Activated B cell treated with CpG ODN at 0.5 μM for 24 hours (primary cell): ENCODE measurements around the gene F2R. TPM values are rescaled to one million over a fixed set of nuclear protein-coding genes. Genes with fewer than 3 reads are reported as not detected.

Source experiments
- ATAC-seq: fragments of 200-7000 bp; cut with Tn5 transposase; one replicate; pipeline ENCODE4 v1.10.0; 2021; ENCODE audit warnings: low read depth, mild to moderate bottlenecking, moderate library complexity
- CTCF ChIA-PET: fragments of 350-600 bp; sonication (Branson Sonifier 250); formaldehyde crosslinking; loops from one replicate; lab custom pipeline; 2021; ENCODE audit warnings: antibody characterized with exemption; lab: Charles Lee
- POLR2A ChIA-PET: fragments of 350-600 bp; sonication (Branson Sonifier 250); formaldehyde crosslinking; loops from one replicate; lab custom pipeline; 2021; ENCODE audit warnings: antibody characterized with exemption; lab: Charles Lee
- DNase-seq: peaks from one replicate; pipeline ENCODE4 v3.0.0; 2022
- H3K27ac Mint-ChIP-seq: one replicate; pipeline ENCODE4 v1.8.0; 2020; ENCODE audit warnings: mixed read lengths
- H3K27me3 Mint-ChIP-seq: one replicate; pipeline ENCODE4 v1.8.0; 2021; ENCODE audit warnings: mixed read lengths
- H3K36me3 Mint-ChIP-seq: one replicate; pipeline ENCODE4 v1.8.0; 2021; ENCODE audit warnings: low read depth, mixed read lengths
- H3K4me1 Mint-ChIP-seq: one replicate; pipeline ENCODE4 v1.8.0; 2021; ENCODE audit warnings: mixed read lengths
- H3K4me3 Mint-ChIP-seq: one replicate; pipeline ENCODE4 v1.8.0; 2020; ENCODE audit warnings: mild to moderate bottlenecking, mixed read lengths
- H3K9me3 Mint-ChIP-seq: one replicate; pipeline ENCODE4 v1.8.0; 2020; ENCODE audit warnings: mixed read lengths
- intact Hi-C: fragments of 100-400 bp; cut with micrococcal nuclease; formaldehyde crosslinking; loops from one replicate; pipeline ENCODE4 v1.15.1; 2024
- total RNA-seq: library from RNA; stranded (reverse); gene quantifications from 2 replicates; pipeline ENCODE4 v1.2.3, GENCODE V29; 2022
- TF ChIP-seq, protein P1 (sequence below): fragments of 200-600 bp; IDR thresholded peaks from one replicate; pipeline ENCODE4 v1.8.0; 2022; ENCODE audit warnings: antibody characterized with exemption, mild to moderate bottlenecking

F2R gene
- total RNA-seq, 1 donor from 2014 or later: 0.18 TPM

DNA sequence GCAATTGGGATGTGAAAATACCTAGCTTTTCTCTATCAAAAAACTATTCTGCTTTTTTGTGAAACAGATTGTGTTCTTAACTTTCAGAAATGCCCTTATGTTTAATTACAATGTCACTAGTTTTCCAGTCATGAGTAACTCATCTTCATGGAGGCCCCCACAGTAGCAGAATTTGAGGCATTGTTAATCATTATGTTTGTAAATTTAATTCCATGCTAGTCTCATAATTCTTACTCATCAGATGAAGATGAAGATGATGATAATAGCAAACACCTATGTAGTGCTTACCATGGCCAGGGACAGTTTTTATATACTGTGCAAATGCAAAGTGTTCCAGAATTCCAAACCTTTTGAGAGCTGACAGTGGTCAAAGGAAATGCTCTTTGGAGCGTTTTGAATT is 27.7 kb upstream of the F2R start:
- ChIA-PET CTCF (no interaction called here), POLR2A (no interaction called here)
- ATAC-seq: no peak

DNA sequence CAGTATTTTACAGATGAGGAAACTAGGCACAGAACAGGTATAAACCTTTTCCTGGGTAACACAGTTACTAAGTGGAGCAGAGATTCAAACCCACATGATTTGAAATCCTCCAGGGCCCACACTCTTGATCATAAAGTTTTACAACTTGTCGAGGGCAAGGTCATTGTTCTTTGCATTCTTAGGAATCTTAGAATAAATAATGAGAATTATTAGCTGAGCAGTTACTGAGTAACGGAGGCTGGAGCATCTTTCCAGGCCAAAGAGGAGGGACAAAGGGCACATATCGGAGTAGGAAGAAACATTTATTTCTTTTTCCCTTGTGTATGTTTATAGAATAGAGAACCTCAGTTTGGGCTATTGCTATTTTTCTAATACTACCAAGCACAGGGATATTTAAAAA is 27.1 kb upstream of the F2R start:
- no peak for DNase-seq
- ChIA-PET CTCF (interaction anchor here (1.3 kb wide), 1 partner anchor 86 kb away, joined by 3 read pairs; no protein-coding TSS in a partner anchor), POLR2A (no interaction called here)
- H3K9me3 Mint-ChIP-seq: no peaks in the 10 kb centered on the region
- no peak for ATAC-seq
- peaks cover 5% of the 10 kb centered on the region for H3K36me3 Mint-ChIP-seq
- intact Hi-C loops: no loop called here
- no peaks in the 10 kb centered on the region for H3K27me3 Mint-ChIP-seq
- TF ChIP-seq, protein P1, sequence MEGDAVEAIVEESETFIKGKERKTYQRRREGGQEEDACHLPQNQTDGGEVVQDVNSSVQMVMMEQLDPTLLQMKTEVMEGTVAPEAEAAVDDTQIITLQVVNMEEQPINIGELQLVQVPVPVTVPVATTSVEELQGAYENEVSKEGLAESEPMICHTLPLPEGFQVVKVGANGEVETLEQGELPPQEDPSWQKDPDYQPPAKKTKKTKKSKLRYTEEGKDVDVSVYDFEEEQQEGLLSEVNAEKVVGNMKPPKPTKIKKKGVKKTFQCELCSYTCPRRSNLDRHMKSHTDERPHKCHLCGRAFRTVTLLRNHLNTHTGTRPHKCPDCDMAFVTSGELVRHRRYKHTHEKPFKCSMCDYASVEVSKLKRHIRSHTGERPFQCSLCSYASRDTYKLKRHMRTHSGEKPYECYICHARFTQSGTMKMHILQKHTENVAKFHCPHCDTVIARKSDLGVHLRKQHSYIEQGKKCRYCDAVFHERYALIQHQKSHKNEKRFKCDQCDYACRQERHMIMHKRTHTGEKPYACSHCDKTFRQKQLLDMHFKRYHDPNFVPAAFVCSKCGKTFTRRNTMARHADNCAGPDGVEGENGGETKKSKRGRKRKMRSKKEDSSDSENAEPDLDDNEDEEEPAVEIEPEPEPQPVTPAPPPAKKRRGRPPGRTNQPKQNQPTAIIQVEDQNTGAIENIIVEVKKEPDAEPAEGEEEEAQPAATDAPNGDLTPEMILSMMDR: no peak
- H3K4me3 Mint-ChIP-seq: no peak overlapping the region
- H3K4me1 Mint-ChIP-seq: peaks cover 10% of the 10 kb centered on the region
- H3K27ac Mint-ChIP-seq: no peak overlapping the region

More for the DNA sequence above, 27.7 kb upstream of the F2R start:
- no peaks in the 10 kb centered on the region for H3K27me3 Mint-ChIP-seq
- H3K36me3 Mint-ChIP-seq: peaks cover 5% of the 10 kb centered on the region
- DNase-seq: no peak
- H3K4me3 Mint-ChIP-seq: no peak overlapping the region
- intact Hi-C loops: no loop called here
- no peak overlapping the region for H3K27ac Mint-ChIP-seq
- no peaks in the 10 kb centered on the region for H3K9me3 Mint-ChIP-seq
- TF ChIP-seq, protein P1: no peak
- peaks cover 10% of the 10 kb centered on the region for H3K4me1 Mint-ChIP-seq

DNA sequence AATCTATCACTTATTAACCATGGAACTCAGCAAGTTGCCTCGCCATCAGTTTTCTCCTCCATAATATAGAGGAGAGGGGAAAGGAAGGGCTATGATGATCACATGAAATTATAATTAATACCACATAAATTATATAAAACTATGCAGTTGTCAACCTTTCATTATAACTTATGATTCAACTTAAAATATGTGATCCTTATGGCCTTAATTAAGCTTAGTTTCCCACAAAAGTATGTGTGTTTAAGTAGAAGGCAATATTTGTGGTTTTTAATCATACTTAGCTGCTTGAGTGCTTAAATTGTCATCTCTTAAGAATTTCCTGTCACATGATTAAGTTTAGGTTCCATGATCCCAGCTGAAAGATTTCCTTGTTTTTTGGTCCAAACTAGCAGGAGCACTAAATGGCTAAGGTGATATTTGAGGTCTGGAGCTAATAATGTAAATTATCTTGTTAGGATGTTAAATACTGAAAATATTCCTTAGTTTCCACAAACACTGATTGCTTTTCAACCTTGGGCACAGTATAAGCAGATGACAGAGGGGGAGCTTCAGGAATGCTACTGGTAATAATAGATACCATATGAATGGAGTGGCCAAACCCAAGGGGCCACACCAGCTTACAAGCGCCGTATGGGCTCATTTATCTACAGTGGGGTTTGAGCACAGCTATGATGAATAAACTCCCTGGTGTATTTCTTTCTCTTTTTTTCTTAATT is 26.4 kb upstream of the F2R start:
- no peak overlapping the region for H3K27ac Mint-ChIP-seq
- peaks cover 7% of the 10 kb centered on the region for H3K4me1 Mint-ChIP-seq
- no peak overlapping the region for H3K4me3 Mint-ChIP-seq
- peaks cover 6% of the 10 kb centered on the region for H3K36me3 Mint-ChIP-seq
- intact Hi-C loops: no loop called here
- ATAC-seq (no peak), DNase-seq (no peak)
- CTCF ChIA-PET: interaction anchor here (1.3 kb wide), 1 partner anchor 85 kb away, joined by 3 read pairs; no protein-coding TSS in a partner anchor
- TF ChIP-seq, protein P1: no peak
- H3K27me3 Mint-ChIP-seq: no peaks in the 10 kb centered on the region
- POLR2A ChIA-PET: no interaction called here
- H3K9me3 Mint-ChIP-seq: no peaks in the 10 kb centered on the region

DNA sequence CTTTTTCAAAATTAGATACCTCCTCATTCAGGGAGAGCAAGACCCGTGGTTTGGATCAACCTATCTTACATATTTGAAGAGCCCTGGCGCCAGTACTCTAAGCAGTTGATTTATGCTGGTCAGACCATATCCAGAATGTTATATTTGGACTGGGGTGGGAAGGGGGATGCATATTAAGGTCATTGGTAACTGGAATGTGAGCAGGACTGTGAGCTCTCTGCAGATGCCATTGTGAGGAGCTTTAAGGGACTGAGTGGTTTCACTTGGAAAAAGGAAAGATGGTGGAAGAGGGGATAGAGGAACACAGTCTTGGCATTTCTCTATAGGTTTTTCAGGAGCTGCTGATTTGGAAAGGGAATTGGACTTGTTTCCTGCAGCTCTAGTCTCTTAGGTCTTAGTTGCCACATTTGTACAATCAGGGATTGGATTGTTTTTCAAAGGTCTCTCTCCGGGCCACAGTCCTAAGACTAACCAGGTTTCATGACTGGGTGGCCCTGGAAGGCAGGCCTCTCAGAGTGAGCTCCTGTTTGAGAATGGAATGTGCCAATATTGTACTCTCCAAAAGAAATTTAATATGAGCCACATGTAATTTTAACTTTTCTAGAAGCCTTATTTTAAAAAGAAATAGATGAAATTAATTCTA is 25.8 kb upstream of the F2R start:
- H3K36me3 Mint-ChIP-seq: peaks cover 8% of the 10 kb centered on the region
- DNase-seq (no peak), ATAC-seq (no peak)
- ChIA-PET CTCF (interaction anchor here (1.3 kb wide), 1 partner anchor 84 kb away, joined by 3 read pairs; no protein-coding TSS in a partner anchor), POLR2A (no interaction called here)
- H3K9me3 Mint-ChIP-seq: no peaks in the 10 kb centered on the region
- H3K27me3 Mint-ChIP-seq: no peaks in the 10 kb centered on the region
- TF ChIP-seq, protein P1: no peak
- no peak overlapping the region for H3K27ac Mint-ChIP-seq
- H3K4me1 Mint-ChIP-seq: no peaks in the 10 kb centered on the region
- H3K4me3 Mint-ChIP-seq: no peak overlapping the region
- intact Hi-C loops: no loop called here

DNA sequence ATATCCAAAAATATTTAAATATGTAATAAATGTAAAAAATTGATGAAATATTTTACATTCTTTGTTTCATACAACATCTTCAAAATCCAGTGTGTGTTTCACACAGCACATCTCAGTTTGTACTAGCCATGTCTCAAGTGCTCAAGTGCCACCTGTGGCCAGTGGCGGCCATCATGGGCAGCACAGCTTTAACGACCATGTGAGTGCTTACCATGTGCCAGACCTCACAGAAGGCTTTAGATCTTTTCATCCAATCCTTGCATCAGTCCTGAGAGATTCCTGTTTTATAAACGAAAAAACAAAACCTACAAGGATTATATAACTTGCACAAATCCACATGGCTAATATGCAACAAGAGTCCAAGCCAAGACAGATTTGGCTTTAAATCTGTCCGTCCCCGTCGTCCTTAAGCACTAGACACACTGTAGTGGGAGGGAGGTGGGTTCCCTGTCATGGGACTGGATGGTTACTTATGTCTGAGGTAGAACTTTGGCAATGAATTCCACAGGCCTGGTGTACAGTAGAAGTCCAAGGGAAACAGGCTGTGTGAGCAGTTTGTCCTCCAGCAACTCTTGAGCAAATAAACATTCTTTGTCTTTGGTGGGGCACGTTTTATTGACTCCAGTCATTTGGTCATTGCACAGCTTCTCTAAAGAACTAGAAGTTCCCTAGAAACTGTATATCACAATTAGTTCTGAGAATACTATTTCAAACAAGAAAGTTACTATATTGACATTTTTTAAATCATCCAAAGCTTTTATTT is 25.0 kb upstream of the F2R start:
- no peak overlapping the region for H3K4me3 Mint-ChIP-seq
- ChIA-PET POLR2A (no interaction called here), CTCF (no interaction called here)
- peaks cover 8% of the 10 kb centered on the region for H3K36me3 Mint-ChIP-seq
- no peaks in the 10 kb centered on the region for H3K9me3 Mint-ChIP-seq
- TF ChIP-seq, protein P1: no peak
- no peaks in the 10 kb centered on the region for H3K4me1 Mint-ChIP-seq
- no peak overlapping the region for H3K27ac Mint-ChIP-seq
- DNase-seq (no peak), ATAC-seq (no peak)
- intact Hi-C loops: no loop called here
- no peaks in the 10 kb centered on the region for H3K27me3 Mint-ChIP-seq
